HEK293T (cell line): ENCODE results near the gene LNPEP.

Experiments used
- CTBP1 ChIP-seq: fragments of 450-650 bp; IDR thresholded peaks from 2 replicates; pipeline ENCODE4 v1.6.1; 2016; ENCODE audit warnings: borderline replicate concordance
- SP1 ChIP-seq: fragments of 450-650 bp; IDR thresholded peaks from 2 replicates; pipeline ENCODE4 v1.6.1; 2017
- SUZ12 ChIP-seq: fragments of 450-650 bp; IDR thresholded peaks from 2 replicates; pipeline ENCODE4 v1.6.1; 2016; ENCODE audit warnings: mild to moderate bottlenecking

DNA sequence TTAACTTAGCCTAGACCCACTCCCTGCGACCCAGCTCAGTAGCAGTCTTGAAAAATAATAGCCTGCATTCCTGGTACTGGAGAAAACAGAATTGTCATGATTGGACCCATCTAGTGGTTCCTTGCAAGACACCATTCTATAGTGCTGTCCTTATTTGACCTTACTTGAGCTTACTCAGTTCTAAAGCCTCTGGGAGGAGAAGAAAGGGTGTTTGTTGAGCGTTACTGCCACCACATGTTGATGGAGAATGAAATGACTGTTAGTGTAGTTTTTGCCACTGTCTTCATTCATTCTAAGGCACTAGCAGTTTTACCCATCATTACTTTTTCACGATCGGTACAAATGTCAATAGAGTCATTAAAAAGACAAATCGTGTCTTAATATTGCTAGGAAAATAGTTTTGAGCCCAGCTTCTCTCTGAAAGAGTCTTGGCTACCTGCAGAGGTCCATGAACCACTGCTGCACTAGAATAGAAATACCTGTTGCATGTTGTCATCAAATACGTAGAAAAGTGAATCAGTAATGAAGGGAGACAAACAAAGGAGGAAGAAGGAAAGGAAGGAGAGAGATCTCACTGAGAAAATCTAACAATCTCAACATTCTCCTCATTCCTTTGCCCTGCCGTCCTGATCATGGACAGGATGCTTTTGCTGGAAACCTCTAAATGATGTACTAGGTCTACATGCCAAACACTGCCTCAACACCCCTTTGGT, 110.5 kb downstream of the LNPEP start:
- no peak for TF ChIP-seq SUZ12
- no peak for TF ChIP-seq CTBP1
- no peak for TF ChIP-seq SP1
